MM.1S (cell line): ENCODE data around the gene SP8.

ENCODE experiments used
- DNase-seq: peaks from one replicate; pipeline ENCODE4 v3.0.0-alpha.2; 2015
- H2AFZ ChIP-seq: fragments of 300-600 bp; sonication (generic); 2 replicates; pipeline ENCODE4 v1.6.0; 2016; ENCODE audit warnings: antibody characterized with exemption, low read length
- H3F3A ChIP-seq: fragments of 300-600 bp; sonication (generic); 2 replicates; pipeline ENCODE4 v1.6.1; 2016; ENCODE audit warnings: mild to moderate bottlenecking, antibody characterized with exemption, low read length, moderate library complexity, mixed read lengths; ENCODE audit not compliant: insufficient read depth
- H3K27ac ChIP-seq: fragments of 300-600 bp; sonication (generic); 2 replicates; pipeline ENCODE4 v1.5.1; 2016; ENCODE audit warnings: mild to moderate bottlenecking, low read length
- H3K27me3 ChIP-seq: fragments of 300-600 bp; sonication (generic); replicated peaks from 2 replicates; pipeline ENCODE4 v1.6.0; 2016; ENCODE audit warnings: low read length; ENCODE audit not compliant: insufficient read depth
- H3K36me3 ChIP-seq: fragments of 300-600 bp; sonication (generic); replicated peaks from 2 replicates; pipeline ENCODE4 v1.6.1; 2016; ENCODE audit warnings: mild to moderate bottlenecking, low read length, mixed read lengths; ENCODE audit not compliant: insufficient read depth
- H3K4me1 ChIP-seq: fragments of 300-600 bp; sonication (generic); 2 replicates; pipeline ENCODE4 v1.6.1; 2016; ENCODE audit warnings: low read length, mixed read lengths
- H3K4me2 ChIP-seq: fragments of 300-600 bp; sonication (generic); 2 replicates; pipeline ENCODE4 v1.6.0; 2016; ENCODE audit warnings: low read depth, low read length
- H3K4me3 ChIP-seq: fragments of 300-600 bp; sonication (generic); 2 replicates; pipeline ENCODE4 v1.5.1; 2016; ENCODE audit warnings: low read length, mixed read lengths
- H3K79me2 ChIP-seq: fragments of 300-600 bp; sonication (generic); 2 replicates; pipeline ENCODE4 v1.6.1; 2016; ENCODE audit warnings: mixed run types, low read length, mixed read lengths
- H3K9ac ChIP-seq: fragments of 300-600 bp; sonication (generic); 2 replicates; pipeline ENCODE4 v1.6.1; 2016; ENCODE audit warnings: low read length, mixed read lengths
- H3K9me2 ChIP-seq: fragments of 300-600 bp; sonication (generic); replicated peaks from 2 replicates; pipeline ENCODE4 v1.6.1; 2016; ENCODE audit warnings: mild to moderate bottlenecking, low read length, mixed read lengths; ENCODE audit not compliant: insufficient read depth
- H3K9me3 ChIP-seq: fragments of 300-600 bp; sonication (generic); replicated peaks from 2 replicates; pipeline ENCODE4 v1.6.1; 2016; ENCODE audit warnings: mild to moderate bottlenecking, low read length, mixed read lengths; ENCODE audit not compliant: insufficient read depth
- H4K20me1 ChIP-seq: fragments of 300-600 bp; sonication (generic); 2 replicates; pipeline ENCODE4 v1.6.1; 2016; ENCODE audit warnings: mild to moderate bottlenecking, low read length, moderate library complexity, mixed read lengths; ENCODE audit not compliant: insufficient read depth
- CTCF ChIP-seq: fragments of 300-600 bp; sonication (generic); IDR thresholded peaks from 2 replicates; pipeline ENCODE4 v1.5.1; 2016; ENCODE audit warnings: antibody characterized with exemption, low read length, mixed read lengths
- EZH2 ChIP-seq: fragments of 300-600 bp; sonication (generic); optimal IDR thresholded peaks from 2 replicates; pipeline ENCODE3; 2017; ENCODE audit warnings: low read depth, mild to moderate bottlenecking, antibody characterized with exemption, low read length, mixed read lengths
- EZH2phosphoT487 ChIP-seq: fragments of 300-600 bp; sonication (generic); IDR thresholded peaks from 2 replicates; pipeline ENCODE4 v1.6.1; 2018; ENCODE audit warnings: antibody characterized with exemption, low read length

The SP8 gene

GRCh38 chr7:20793248-20793647 lies 6.6 kb upstream of the SP8 start:
- no peaks in the 10 kb centered on the region for H3K79me2 ChIP-seq
- H3K36me3 ChIP-seq = no peaks in the 10 kb centered on the region
- H3K4me2 ChIP-seq = no peak overlapping the region
- TF ChIP-seq EZH2 (no peak), CTCF (no peak), EZH2phosphoT487 (no peak)
- no peak overlapping the region for H3K9ac ChIP-seq
- no peak overlapping the region for H3K27ac ChIP-seq
- DNase-seq = no peak
- no peak overlapping the region for H3K4me3 ChIP-seq
- H2AFZ ChIP-seq = no peak overlapping the region
- H3K9me3 ChIP-seq = no peaks in the 10 kb centered on the region
- no peaks in the 10 kb centered on the region for H3K4me1 ChIP-seq
- H3K9me2 ChIP-seq = no peaks in the 10 kb centered on the region
- no peaks in the 10 kb centered on the region for H3K27me3 ChIP-seq
- no peaks in the 10 kb centered on the region for H4K20me1 ChIP-seq
- peaks cover 7% of the 10 kb centered on the region for H3F3A ChIP-seq

GRCh38 chr7:20791538-20792434 lies 5.1 kb upstream of the SP8 start:
- TF ChIP-seq CTCF (no peak), EZH2phosphoT487 (no peak), EZH2 (no peak)
- Histone ChIP-seq H3K4me3 (no peak overlapping the region), H2AFZ (no peak overlapping the region), H3K9ac (no peak overlapping the region), H3K27me3 (no peaks in the 10 kb centered on the region), H3F3A (no peaks in the 10 kb centered on the region; the same call in 1 of the 2 replicates), H3K9me2 (no peaks in the 10 kb centered on the region), H3K4me2 (no peak overlapping the region), H3K79me2 (no peaks in the 10 kb centered on the region), H3K9me3 (no peaks in the 10 kb centered on the region), H3K4me1 (no peaks in the 10 kb centered on the region), H3K27ac (no peak overlapping the region), H4K20me1 (no peaks in the 10 kb centered on the region), H3K36me3 (no peaks in the 10 kb centered on the region)
- DNase-seq = no peak

GRCh38 chr7:20790375-20790774 lies 3.7 kb upstream of the SP8 start:
- no peaks in the 10 kb centered on the region for H3K36me3 ChIP-seq
- H3K4me2 ChIP-seq = no peak overlapping the region
- no peaks in the 10 kb centered on the region for H3F3A ChIP-seq
- no peak overlapping the region for H3K27ac ChIP-seq
- H3K9me2 ChIP-seq = no peaks in the 10 kb centered on the region
- H3K79me2 ChIP-seq = no peaks in the 10 kb centered on the region
- H2AFZ ChIP-seq = no peak overlapping the region
- H3K9ac ChIP-seq = no peak overlapping the region
- no peaks in the 10 kb centered on the region for H3K27me3 ChIP-seq
- no peaks in the 10 kb centered on the region for H3K4me1 ChIP-seq
- H4K20me1 ChIP-seq = no peaks in the 10 kb centered on the region
- no peak for DNase-seq
- H3K4me3 ChIP-seq = no peak overlapping the region
- no peaks in the 10 kb centered on the region for H3K9me3 ChIP-seq
- TF ChIP-seq EZH2 = no peak
- TF ChIP-seq CTCF = no peak
- no peak for TF ChIP-seq EZH2phosphoT487
